M059J (cell line): ENCODE data around the gene SLC1A7. TPM values are rescaled to one million over a fixed set of nuclear protein-coding genes. Genes with fewer than 3 reads are reported as not detected.

Experiments used
- DNase-seq: peaks from one replicate; pipeline ENCODE4 v3.0.0-alpha.2; 2012; ENCODE audit warnings: low read depth
- total RNA-seq: library from RNA; depleted of rRNA; stranded (reverse); fragments of >200 nt; shearing (Covaris generic); gene quantifications from 2 replicates; pipeline ENCODE4 v1.2.3, GENCODE V29; 2014

Gene SLC1A7
- total RNA-seq, 1 experiment from 2014 or later, result 0.25 TPM

GRCh38 chr1:53091841-53092645 lies 50.4 kb downstream of the SLC1A7 start:
- DNase-seq, result peak; percentile 79

- no peak for DNase-seq
Observed at GRCh38 chr1:53090227-53091147, 52.0 kb downstream of the SLC1A7 start.

DNA sequence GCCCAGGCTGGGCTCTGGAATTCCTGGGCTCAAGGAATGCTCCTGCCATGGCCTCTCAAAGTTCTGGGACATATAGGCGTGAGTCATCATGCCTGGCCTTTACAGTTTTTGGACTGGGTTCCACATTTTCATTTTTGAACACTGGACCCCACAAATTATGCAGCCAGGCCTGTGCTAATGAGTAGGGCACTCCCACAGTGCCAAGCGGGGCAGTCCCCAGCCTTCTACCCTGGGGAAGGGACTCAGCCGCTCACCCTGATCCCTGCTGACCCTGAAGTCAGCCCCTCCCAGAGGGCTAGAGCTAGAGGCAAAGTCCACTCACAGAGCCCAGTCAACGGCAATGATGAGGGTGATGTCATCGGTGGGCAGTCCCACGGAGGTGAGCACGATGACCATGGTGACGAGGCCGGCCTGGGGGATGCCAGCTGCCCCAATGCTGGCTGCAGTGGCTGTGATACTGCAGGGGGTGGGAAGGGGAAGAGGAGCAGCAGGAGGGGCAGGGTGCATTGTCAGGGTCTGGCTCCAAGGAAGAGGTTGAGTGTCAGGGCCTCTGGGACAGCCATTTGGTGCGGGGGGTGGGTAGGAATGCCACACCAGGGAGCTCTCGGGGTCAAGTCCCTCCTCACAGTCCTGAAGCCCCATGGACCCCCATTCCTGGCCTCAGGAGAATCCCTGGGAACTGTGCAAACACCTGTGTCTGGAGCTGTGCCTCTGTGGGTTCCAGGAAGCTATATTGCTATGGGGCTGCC lies 52.8 kb downstream of the SLC1A7 start:
- DNase-seq, result peak; percentile 39

GRCh38 chr1:53088616-53089300 lies 53.7 kb downstream of the SLC1A7 start:
- no peak for DNase-seq

DNA sequence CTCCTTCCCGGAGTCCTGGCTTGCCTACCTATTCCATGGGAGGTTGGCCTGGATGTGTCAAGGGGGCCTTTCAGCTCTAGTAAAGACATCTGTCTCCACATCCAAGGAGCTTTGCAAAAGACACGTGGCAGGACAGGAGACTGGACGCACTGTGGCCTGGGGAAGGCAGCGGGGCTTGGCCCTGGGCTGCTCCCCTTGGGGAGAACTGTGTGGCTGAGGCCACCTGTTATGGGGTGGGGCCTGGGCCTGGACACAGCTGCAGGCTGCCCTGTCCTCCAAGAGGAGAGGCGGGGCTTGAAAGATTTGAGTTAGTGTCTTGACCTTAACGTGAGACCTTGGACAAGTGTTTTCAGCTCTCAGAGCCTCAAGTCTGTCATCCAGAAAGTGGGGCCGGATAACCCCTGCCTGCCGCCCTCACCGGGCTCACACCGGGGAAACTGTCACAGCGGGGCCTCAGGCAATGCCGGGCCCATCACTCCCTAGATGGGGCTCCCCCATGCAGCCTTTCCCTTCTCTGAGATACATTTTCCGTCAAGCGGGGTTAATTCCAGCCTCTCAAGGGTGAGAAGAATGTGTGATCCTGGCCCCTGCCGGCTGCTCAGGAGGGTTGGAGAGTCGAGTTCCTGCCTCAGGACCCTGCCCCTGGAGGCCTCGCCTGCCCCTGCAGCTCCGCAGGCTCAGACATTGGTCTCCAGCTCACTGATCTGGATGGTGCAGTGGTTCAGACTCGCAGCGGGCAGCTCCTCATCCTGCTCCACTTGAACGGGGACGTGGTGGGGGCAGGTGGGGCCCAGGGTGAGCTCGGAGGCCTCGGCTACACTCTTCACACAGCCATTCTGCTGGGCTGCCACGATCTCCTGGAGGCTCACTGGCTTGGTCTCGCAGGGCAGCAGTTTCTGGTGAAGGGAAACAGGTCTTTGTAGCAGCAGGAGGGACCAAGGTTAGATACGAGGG lies 54.8 kb downstream of the SLC1A7 start:
- DNase-seq, result no peak

GRCh38 chr1:53086491-53087070 lies 55.9 kb downstream of the SLC1A7 start:
- no peak for DNase-seq

DNA sequence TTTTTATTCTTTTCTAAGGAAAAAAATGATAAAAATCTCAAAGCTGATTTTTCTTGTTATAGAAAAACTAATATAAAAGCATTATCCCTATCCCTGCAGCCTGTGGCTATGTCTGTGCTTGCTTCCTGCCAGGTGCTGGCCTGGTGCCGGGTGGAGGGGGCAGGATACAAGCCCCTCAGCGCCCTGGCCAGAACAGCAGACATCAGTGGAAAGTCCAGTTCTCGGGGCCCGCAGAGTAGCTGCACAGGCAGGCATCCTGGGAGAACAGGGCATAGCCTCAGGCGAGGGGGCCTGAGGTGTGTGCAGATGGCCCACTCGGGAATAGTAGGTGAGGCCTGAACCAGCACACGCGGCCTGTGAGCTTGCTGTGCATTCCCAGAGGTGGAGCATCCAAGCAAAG lies 57.0 kb downstream of the SLC1A7 start:
- DNase-seq, result no peak

DNA sequence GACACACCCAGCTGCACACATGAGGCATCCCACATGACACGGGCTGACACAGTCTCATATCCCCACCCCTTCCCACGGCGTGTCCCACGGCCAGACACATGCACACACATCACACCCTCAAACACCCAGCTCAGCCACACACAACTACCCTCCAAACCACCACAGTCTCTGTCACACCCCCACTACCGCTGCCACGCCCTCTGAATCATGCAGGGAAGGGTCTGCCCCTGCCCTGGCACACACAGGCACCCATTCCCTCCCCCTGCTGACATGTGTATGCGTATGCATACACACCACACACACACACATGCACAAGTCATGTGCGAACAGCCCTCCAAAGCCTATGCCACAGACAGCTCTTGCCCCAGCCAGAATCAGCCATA lies 57.9 kb downstream of the SLC1A7 start:
- DNase-seq, result no peak

DNA sequence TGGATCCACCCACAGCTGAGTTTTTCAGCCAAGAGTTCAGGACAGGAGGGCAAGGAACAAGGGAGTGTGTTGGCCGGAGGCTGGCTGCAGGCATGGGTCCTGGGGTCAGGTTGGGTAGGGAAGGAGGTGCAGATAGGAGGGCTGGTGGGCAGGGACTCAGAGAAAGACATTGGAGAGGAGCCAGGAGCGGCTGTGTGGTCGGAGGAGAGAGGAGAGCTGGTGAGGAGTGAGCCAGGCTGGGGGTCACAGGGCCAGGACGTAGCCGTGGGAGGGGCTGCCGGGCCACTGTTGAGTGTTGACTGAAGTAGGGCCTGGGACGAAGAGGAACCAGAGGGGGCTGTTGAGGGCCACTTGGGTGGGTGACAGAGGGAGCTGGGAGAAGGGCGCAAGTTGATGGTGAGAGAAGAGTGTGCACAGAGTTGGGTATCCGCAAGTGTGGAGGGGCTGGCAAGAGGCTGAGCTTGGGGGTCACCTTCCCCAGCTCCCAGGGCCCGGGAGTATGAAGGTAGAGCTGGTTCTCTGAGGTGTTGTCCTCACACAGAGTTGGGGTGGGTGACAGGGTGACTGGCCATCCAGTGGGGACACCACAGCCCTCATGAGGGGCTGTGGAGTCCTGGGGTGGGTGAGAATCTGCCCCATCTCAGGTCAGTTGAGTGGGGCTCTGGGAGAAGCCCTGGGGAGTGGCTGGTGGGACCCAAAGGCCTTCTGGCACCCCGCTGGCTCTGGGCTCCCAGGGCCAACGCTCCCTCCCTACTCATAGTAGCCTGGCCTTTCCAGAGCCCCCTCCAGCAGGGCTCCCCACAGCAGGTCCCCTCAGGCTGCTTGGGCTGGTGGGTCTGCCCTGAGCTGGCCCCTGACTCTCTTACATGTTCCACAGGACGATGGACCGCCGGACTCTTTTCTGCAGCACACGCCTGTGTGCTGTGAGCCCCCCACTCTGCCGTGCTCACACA lies 58.5 kb downstream of the SLC1A7 start:
- no peak for DNase-seq

- no peak for DNase-seq
Observed at GRCh38 chr1:53082826-53083455, 59.5 kb downstream of the SLC1A7 start.

GRCh38 chr1:53081384-53082066 lies 60.9 kb downstream of the SLC1A7 start:
- no peak for DNase-seq

GRCh38 chr1:53080769-53081168 lies 61.7 kb downstream of the SLC1A7 start:
- no peak for DNase-seq

GRCh38 chr1:53080041-53080440 lies 62.4 kb downstream of the SLC1A7 start:
- DNase-seq, result no peak

DNA sequence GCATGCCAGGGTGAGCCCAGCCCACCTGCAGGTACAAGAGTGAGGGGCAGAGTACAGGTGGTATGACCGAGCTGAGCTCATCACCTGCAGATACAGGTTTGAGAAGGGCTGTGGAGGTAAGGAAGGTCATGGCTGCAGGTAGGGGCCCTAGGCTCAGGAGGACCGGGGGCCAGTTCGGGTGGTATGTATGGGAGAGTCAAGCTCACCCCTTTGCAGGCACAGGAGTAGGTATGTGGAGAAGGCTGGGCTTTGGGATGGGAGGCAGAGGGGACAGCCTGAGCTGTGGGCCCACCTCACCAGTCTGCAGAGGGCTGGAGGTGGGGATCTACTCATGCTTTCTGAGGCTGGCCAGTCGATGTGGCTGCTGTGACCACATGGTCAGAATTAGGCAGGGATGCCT lies 63.2 kb downstream of the SLC1A7 start:
- DNase-seq, result no peak

- DNase-seq, result no peak
Observed at GRCh38 chr1:53078333-53079101, 63.9 kb downstream of the SLC1A7 start.

DNA sequence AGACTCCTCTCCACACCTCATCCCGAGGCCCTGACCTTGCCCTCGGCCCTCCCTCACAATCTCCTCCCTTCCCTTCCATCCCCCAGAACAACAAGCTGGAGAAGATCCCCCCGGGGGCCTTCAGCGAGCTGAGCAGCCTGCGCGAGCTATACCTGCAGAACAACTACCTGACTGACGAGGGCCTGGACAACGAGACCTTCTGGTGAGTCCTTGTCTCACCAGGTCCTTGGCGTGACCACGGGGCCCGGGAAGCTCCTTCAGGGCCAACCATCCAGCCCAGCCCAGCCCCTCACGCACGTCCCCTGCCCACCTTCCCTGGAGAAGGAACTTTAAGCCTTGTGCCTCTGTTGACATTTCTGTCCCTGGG lies 64.9 kb downstream of the SLC1A7 start:
- DNase-seq, result no peak
